ENCODE measurements around the gene TOP1.

Gene TOP1

DNA sequence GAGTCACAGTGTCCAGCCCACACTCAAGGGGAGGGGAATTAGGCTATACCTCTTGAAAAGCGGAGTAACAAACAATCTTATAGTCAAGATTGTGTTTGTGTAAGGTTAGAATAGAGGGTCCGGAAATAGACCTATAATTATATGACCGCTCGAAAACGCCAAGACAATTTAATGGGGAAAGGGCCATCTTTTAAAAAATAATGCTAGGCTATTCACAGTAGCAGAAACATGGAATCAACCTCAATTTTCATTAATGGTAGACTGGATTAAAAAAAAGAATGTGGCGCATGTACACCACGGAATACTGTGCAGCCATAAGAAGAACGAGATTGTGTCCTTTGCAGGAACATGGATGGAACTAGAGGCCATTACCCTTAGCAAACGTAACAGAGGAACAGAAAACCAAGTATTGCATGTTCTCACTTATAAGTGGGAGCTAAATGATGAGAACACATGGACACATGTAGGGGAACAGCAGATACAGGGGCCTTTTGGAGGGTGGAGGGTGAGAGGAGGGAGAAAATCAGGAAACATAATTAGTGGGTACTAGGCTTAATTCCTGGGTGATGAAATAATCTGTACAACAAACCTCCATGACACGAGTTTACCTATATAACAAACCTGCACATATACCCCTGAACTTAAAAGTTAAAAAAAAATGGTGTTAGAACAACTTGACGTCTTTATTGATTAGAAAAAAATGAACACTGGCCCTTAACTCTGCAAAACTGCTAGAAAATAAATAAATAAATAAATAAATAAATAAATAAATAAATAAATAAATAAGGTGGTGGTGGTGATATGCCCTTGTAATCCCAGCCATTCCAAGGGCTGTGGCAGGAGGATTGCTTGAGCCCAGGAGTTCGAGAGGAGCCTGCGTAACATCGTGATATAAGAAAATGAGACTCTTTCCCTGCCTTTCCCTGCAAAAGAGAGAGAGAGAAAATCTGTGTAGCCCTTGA is 30.3 kb downstream of the TOP1 start:
- H3K36me3 Mint-ChIP-seq (ENCODE audit: insufficient read depth) = peaks cover 28% of the 10 kb centered on the region
- H3K9me3 Mint-ChIP-seq = no peaks in the 10 kb centered on the region
- ATAC-seq (replicated peaks; ENCODE audit: extremely low read depth, poor library complexity, severe bottlenecking) = no peak
- peaks cover 74% of the 10 kb centered on the region for H3K4me1 Mint-ChIP-seq
- H3K4me3 Mint-ChIP-seq = no peak overlapping the region
- no peak overlapping the region for H3K27ac Mint-ChIP-seq (ENCODE audit: low read depth)
- H3K27me3 Mint-ChIP-seq = no peaks in the 10 kb centered on the region
- DNase-seq (ENCODE audit: low spot score in 2 of 2) = no peak

DNA sequence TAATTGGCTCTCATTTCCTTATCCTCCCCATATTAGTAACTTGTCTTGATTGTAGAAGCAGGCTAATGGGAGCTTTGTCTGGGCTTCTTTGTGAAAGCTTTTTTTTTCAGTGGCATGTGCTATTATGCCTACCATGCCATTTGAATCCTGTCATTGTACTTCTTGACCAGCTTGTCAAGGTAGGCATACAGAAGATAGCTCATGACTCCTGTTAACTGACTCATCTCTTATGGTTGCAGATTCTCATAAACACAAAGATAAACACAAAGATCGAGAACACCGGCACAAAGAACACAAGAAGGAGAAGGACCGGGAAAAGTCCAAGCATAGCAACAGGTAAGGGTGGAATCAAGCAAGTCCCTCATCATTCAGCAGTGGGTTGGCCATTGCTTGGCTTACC is 32.5 kb downstream of the TOP1 start:
- DNase-seq (ENCODE audit: low spot score in 2 of 2) = no peak
- H3K4me3 Mint-ChIP-seq = no peak overlapping the region
- H3K36me3 Mint-ChIP-seq (ENCODE audit: insufficient read depth) = peaks cover 33% of the 10 kb centered on the region
- no peak overlapping the region for H3K27ac Mint-ChIP-seq (ENCODE audit: low read depth)
- peaks cover 66% of the 10 kb centered on the region for H3K4me1 Mint-ChIP-seq
- ATAC-seq (replicated peaks; ENCODE audit: extremely low read depth, poor library complexity, severe bottlenecking) = no peak
- no peaks in the 10 kb centered on the region for H3K27me3 Mint-ChIP-seq
- H3K9me3 Mint-ChIP-seq = no peaks in the 10 kb centered on the region

DNA sequence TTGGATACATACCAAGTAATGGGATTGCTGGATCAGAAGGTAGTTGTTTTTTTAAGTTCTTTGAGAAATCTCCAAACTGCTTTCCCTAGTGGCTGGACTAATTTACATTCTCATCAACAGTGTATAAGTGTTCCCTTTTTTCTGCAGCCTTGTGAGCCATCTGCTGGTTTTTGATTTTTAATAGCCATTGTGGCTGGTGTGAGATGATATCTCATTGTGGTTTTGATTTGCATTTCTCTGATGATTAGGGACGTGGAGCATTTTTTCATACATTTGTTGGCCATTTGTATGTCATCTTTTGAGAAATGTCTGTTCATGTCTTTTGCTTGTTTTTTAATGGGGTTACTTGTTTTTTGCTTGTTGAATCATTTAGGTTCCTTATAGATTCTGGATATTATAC is 34.8 kb downstream of the TOP1 start:
- Mint-ChIP-seq H3K36me3 (ENCODE audit: insufficient read depth) (peaks cover 38% of the 10 kb centered on the region), H3K27me3 (no peaks in the 10 kb centered on the region), H3K4me3 (no peak overlapping the region), H3K4me1 (peaks cover 62% of the 10 kb centered on the region), H3K27ac (ENCODE audit: low read depth) (no peak overlapping the region), H3K9me3 (no peaks in the 10 kb centered on the region)
- ATAC-seq (replicated peaks; ENCODE audit: extremely low read depth, poor library complexity, severe bottlenecking) = no peak
- no peak for DNase-seq (ENCODE audit: low spot score in 2 of 2)

DNA sequence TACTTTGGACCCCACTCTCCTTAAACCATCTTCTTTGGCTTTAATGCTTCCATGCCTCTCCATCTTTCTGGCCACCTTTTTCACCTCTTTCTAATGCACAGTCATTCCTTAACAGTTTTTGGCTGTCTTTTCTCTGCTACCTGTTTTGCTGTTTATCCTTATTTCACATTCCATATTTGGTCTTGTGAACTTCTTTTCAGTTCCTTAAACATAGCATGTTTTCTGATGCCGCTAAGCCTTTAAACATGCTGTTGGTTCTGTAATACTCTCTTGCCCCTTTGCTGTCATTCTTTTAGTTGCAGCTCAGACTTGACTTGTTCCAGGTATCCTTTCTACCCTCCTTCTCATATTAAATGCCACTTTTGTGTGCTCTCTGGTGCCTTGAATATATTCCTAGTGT is 35.8 kb downstream of the TOP1 start:
- no peak overlapping the region for H3K27ac Mint-ChIP-seq (ENCODE audit: low read depth)
- peaks cover 37% of the 10 kb centered on the region for H3K36me3 Mint-ChIP-seq (ENCODE audit: insufficient read depth)
- ATAC-seq (replicated peaks; ENCODE audit: extremely low read depth, poor library complexity, severe bottlenecking) (no peak), DNase-seq (ENCODE audit: low spot score in 2 of 2) (no peak)
- no peaks in the 10 kb centered on the region for H3K27me3 Mint-ChIP-seq
- no peaks in the 10 kb centered on the region for H3K9me3 Mint-ChIP-seq
- peaks cover 55% of the 10 kb centered on the region for H3K4me1 Mint-ChIP-seq
- no peak overlapping the region for H3K4me3 Mint-ChIP-seq

DNA sequence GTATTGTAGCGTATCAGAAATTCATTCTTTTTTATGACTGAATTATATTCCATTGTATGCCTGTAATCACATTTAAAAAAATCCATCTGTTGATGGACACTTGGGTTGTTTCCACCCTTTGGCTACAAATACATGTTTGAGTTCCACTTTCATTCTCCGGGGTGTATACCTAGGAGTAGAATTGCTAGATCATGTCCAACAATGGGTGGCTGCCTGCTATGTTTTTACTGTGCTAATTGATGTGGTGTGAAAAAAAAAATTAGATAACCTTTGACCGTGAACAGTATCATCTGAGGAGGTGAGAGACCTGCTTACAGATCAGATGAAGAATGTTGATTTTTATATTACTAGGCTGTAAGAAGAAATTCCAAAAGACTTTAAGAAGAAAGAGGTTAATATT is 37.1 kb downstream of the TOP1 start:
- H3K27ac Mint-ChIP-seq (ENCODE audit: low read depth) = no peak overlapping the region
- H3K9me3 Mint-ChIP-seq = no peaks in the 10 kb centered on the region
- H3K4me1 Mint-ChIP-seq = peaks cover 56% of the 10 kb centered on the region
- no peak for DNase-seq (ENCODE audit: low spot score in 2 of 2)
- no peak for ATAC-seq (replicated peaks; ENCODE audit: extremely low read depth, poor library complexity, severe bottlenecking)
- H3K27me3 Mint-ChIP-seq = no peaks in the 10 kb centered on the region
- no peak overlapping the region for H3K4me3 Mint-ChIP-seq
- peaks cover 33% of the 10 kb centered on the region for H3K36me3 Mint-ChIP-seq (ENCODE audit: insufficient read depth)

DNA sequence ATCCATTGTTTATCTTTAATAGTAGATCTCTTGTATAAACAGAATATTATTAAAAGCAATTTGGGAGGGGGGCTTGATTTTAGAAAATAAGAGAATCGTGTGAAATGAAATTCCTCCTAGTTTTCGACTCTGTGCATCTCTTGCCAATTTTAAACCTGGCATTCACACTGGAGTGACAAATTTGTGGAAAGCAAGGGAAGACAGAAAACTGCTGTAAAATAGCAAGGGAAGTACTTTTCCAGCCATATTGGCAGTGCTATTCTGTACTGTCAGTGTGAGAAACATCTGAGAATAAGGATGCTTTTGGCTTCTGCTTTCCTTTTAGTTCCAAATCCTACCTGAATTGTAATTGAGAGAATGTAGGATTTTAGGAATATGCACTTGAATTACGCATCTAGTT is 40.2 kb downstream of the TOP1 start:
- Mint-ChIP-seq H3K36me3 (ENCODE audit: insufficient read depth) (peaks cover 18% of the 10 kb centered on the region), H3K4me1 (peaks cover 64% of the 10 kb centered on the region), H3K27ac (ENCODE audit: low read depth) (no peak overlapping the region), H3K4me3 (no peak overlapping the region), H3K27me3 (no peaks in the 10 kb centered on the region), H3K9me3 (no peaks in the 10 kb centered on the region)
- ATAC-seq (replicated peaks; ENCODE audit: extremely low read depth, poor library complexity, severe bottlenecking) (no peak), DNase-seq (ENCODE audit: low spot score in 2 of 2) (no peak)

DNA sequence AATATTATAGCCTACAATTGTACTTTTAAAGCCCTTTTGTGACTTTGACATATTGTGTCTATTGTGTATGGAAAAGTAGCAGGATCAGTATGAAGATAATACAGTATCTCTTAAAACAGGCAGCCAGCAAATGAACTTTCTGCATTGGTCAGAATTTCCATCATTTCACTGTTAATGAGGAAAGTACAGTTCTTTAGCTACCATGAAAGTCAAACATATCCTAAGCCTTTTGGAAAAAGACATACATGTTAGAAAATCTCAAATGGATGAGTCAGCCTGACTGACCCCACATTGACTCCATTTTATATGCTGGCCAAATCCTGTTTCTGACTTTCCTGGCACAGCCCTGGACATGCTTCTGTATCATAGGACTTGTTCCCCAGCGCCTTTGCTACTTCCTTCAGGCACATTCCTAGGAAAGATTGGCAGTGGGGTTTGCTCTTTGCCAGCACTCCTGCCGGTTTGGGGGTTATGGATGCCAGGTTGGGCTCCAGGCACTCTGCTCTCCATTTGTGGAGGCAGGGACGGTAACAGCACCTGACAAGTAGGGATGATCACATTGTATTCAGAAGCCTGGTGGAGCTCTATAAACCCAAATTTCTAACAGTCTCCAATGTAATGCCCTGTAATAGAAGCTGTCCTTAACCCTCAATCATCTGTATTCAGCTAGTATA is 43.7 kb downstream of the TOP1 start:
- Mint-ChIP-seq H3K9me3 (no peaks in the 10 kb centered on the region), H3K4me1 (peaks cover 73% of the 10 kb centered on the region), H3K36me3 (ENCODE audit: insufficient read depth) (peaks cover 17% of the 10 kb centered on the region), H3K27ac (ENCODE audit: low read depth) (no peak overlapping the region), H3K4me3 (no peak overlapping the region), H3K27me3 (no peaks in the 10 kb centered on the region)
- ATAC-seq (replicated peaks; ENCODE audit: extremely low read depth, poor library complexity, severe bottlenecking) = no peak
- DNase-seq (ENCODE audit: low spot score in 2 of 2) = no peak

DNA sequence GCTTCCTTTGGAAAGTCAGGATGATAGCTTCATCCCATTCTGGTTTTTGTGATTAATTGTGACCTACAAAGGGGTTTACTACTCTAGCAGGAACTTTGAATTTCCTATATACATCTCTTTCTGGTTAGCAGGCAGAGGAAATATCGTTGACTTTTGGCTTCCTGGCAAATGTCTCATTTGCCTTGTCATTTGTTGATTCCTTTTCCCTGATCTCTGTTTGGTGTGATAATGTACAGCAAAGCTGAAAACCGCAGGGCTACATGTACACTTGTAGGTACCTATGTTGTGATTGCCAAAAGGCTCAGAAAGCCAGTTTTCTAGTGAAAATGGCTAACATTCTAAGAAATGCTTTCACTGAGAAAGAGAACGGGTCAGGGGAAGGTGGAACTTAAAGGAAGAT is 44.3 kb downstream of the TOP1 start:
- Mint-ChIP-seq H3K27me3 (no peaks in the 10 kb centered on the region), H3K27ac (ENCODE audit: low read depth) (peak overlapping the region; percentile 88), H3K9me3 (no peaks in the 10 kb centered on the region)

DNA sequence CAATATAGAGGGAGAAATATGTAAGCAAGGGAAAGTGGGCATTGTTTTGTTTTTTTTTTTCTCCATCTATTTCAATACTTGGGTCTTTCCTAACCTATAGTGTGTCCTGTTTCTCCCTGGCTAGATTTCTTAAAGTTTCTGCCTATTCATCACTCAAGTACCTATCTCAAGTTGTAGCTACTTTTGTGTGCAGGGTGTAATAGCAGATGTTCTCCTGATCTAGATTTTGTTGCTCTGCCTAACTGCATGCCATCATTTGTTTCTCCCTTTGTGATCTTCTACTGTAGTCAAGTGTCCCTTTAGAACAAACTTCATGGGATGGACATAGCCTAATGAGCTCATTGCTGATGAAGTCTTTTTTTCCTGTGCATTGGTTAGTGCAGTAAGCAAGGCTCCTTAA is 45.8 kb downstream of the TOP1 start:
- ATAC-seq (replicated peaks; ENCODE audit: extremely low read depth, poor library complexity, severe bottlenecking) = no peak
- Mint-ChIP-seq H3K4me1 (peaks cover 73% of the 10 kb centered on the region), H3K9me3 (no peaks in the 10 kb centered on the region), H3K27ac (ENCODE audit: low read depth) (no peak overlapping the region), H3K36me3 (ENCODE audit: insufficient read depth) (peaks cover 29% of the 10 kb centered on the region), H3K4me3 (no peak overlapping the region), H3K27me3 (no peaks in the 10 kb centered on the region)
- DNase-seq (ENCODE audit: low spot score in 2 of 2) = no peak

More for the DNA sequence above, 44.3 kb downstream of the TOP1 start:
- peaks cover 20% of the 10 kb centered on the region for H3K36me3 Mint-ChIP-seq (ENCODE audit: insufficient read depth)
- H3K4me1 Mint-ChIP-seq = peaks cover 74% of the 10 kb centered on the region
- DNase-seq (ENCODE audit: low spot score in 2 of 2) (no peak), ATAC-seq (replicated peaks; ENCODE audit: extremely low read depth, poor library complexity, severe bottlenecking) (no peak)
- H3K4me3 Mint-ChIP-seq = peak overlapping the region; percentile 48

DNA sequence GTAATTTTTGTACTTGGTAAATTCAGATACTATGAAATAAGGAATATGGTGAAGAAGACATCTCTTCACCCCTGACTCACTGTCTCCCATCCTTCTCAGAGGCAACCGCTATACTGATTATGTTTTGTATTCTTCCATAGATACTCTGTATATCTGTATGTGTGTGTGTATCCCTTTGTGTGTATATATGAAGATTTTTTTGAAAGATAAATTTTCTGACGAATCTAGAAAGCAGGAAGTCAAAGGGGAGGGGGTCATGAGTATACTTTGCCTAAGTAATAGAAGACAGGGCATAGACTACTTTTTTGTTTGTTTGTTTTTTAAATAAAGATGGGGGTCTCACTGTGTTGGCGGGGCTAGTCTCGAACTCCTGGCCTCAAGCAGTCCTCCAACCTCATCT is 48.2 kb downstream of the TOP1 start:
- Mint-ChIP-seq H3K36me3 (ENCODE audit: insufficient read depth) (peaks cover 41% of the 10 kb centered on the region), H3K27me3 (no peaks in the 10 kb centered on the region), H3K4me3 (no peak overlapping the region), H3K4me1 (peaks cover 63% of the 10 kb centered on the region), H3K27ac (ENCODE audit: low read depth) (peak overlapping the region; percentile 64), H3K9me3 (no peaks in the 10 kb centered on the region)
- ATAC-seq (replicated peaks; ENCODE audit: extremely low read depth, poor library complexity, severe bottlenecking) = no peak
- DNase-seq (ENCODE audit: low spot score in 2 of 2) = no peak

DNA sequence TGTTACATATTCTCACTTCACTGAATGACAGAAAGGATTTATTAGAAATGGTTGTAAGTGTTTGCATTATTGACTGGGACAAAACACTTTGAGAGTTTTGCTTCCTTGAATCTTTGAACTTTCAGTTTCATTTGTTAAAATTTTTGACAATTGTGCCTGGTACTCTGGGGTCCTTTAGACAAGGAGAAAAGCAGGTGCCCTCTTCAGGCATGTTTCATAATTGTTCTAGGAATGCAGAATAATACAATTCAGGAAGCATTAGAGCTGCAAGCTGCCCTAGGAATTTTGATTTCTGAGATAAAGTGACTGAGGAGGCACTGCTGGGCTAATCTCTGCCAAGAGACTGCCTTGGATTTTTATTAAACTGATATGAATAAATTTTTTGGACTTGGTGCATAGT is 49.7 kb downstream of the TOP1 start:
- no peak for ATAC-seq (replicated peaks; ENCODE audit: extremely low read depth, poor library complexity, severe bottlenecking)

DNA sequence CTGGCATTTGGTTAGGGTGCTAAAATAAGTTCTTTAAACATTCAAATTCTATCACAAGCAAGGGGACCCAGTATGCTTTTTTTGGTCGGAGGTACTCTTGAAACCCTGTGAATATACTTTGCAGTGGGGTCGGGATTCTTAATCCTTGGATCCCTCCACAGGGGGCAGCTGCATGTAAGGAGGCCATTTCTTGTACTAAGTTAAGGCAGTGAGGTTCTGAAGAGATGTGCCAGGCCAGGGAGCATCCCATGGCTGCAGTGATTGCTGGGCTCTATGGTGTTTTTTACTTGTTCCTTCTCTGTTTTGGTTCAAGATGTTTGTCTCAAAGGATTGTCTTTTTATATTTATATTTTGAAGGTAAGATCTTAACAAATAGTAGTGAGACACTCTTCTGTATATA is 50.4 kb downstream of the TOP1 start:
- no peak overlapping the region for H3K27ac Mint-ChIP-seq (ENCODE audit: low read depth)
- no peaks in the 10 kb centered on the region for H3K27me3 Mint-ChIP-seq
- no peaks in the 10 kb centered on the region for H3K9me3 Mint-ChIP-seq
- H3K4me1 Mint-ChIP-seq = peaks cover 43% of the 10 kb centered on the region
- H3K4me3 Mint-ChIP-seq = no peak overlapping the region
- ATAC-seq (replicated peaks; ENCODE audit: extremely low read depth, poor library complexity, severe bottlenecking) (no peak), DNase-seq (ENCODE audit: low spot score in 2 of 2) (no peak)
- peaks cover 58% of the 10 kb centered on the region for H3K36me3 Mint-ChIP-seq (ENCODE audit: insufficient read depth)

More for the DNA sequence above, 49.7 kb downstream of the TOP1 start:
- DNase-seq (ENCODE audit: low spot score in 2 of 2) = no peak
- no peak overlapping the region for H3K4me3 Mint-ChIP-seq
- no peaks in the 10 kb centered on the region for H3K9me3 Mint-ChIP-seq
- peak overlapping the region; percentile 64 for H3K27ac Mint-ChIP-seq (ENCODE audit: low read depth)
- H3K4me1 Mint-ChIP-seq = peaks cover 49% of the 10 kb centered on the region
- H3K36me3 Mint-ChIP-seq (ENCODE audit: insufficient read depth) = peaks cover 52% of the 10 kb centered on the region
- no peaks in the 10 kb centered on the region for H3K27me3 Mint-ChIP-seq

DNA sequence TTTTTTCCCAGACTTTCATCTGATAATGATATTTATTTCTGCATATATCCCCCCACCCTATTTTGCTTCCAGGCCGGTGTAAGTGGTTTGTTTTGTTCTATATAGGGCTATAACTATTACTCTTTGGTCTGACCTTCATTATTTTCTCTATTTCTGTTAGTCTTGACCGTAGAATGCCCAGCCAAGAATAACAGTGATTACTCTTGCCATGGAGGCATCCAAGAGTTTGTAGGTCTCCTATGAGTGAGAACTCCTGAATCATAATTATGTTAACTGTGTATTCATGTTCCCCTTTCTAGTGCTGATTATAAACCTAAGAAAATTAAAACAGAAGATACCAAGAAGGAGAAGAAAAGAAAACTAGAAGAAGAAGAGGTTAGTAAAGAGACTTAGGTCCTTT is 52.2 kb downstream of the TOP1 start:
- H3K36me3 Mint-ChIP-seq (ENCODE audit: insufficient read depth) = peaks cover 73% of the 10 kb centered on the region
- peaks cover 34% of the 10 kb centered on the region for H3K4me1 Mint-ChIP-seq
- no peak overlapping the region for H3K4me3 Mint-ChIP-seq
- H3K27me3 Mint-ChIP-seq = no peaks in the 10 kb centered on the region
- H3K27ac Mint-ChIP-seq (ENCODE audit: low read depth) = peak overlapping the region; percentile 27
- H3K9me3 Mint-ChIP-seq = no peaks in the 10 kb centered on the region
- ATAC-seq (replicated peaks; ENCODE audit: extremely low read depth, poor library complexity, severe bottlenecking) = no peak
- no peak for DNase-seq (ENCODE audit: low spot score in 2 of 2)

All from central memory CD8-positive, alpha-beta T cell (primary cell).